H1 (cell line): ENCODE measurements around the gene HSPA12A. TPM values are rescaled to one million over a fixed set of nuclear protein-coding genes. Genes with fewer than 3 reads are reported as not detected.
A peak's percentile ranks its signal among the peaks of the same experiment; 100 is the strongest.

Experiments
- CTCF ChIA-PET: fragments of 300-600 bp; sonication (Branson Sonifier 250); formaldehyde crosslinking; loops from one replicate; lab custom pipeline; 2021; ENCODE audit not compliant: partially characterized antibody; lab: Charles Lee
- POLR2A ChIA-PET: fragments of 300-600 bp; sonication (Branson Sonifier 250); formaldehyde crosslinking; loops from one replicate; lab custom pipeline; 2021; ENCODE audit warnings: inconsistent platforms; ENCODE audit not compliant: partially characterized antibody; lab: Charles Lee
- DNase-seq, 2 experiments: peaks; one replicate each; pipeline versions ENCODE4 v3.0.0 to v3.0.0-alpha.2; 2010 to 2022; ENCODE audit warnings: low spot score in 2 of 2, low read depth in 1 of 2, mixed read lengths in 1 of 2
- FAIRE-seq: peaks from 2 replicates; lab custom pipeline; 2011; peaks lifted over from hg19 to GRCh38; lab: Jason Lieb, UNC
- H2AFZ ChIP-seq: 2 replicates; pipeline ENCODE4 v1.8.1; 2012; ENCODE audit warnings: low read length, inconsistent platforms
- H2AK5ac ChIP-seq: 2 replicates; pipeline ENCODE4 v1.6.1; 2013; ENCODE audit warnings: low read depth, low read length
- H2BK120ac ChIP-seq: replicated peaks from 2 replicates; pipeline ENCODE3; 2013; ENCODE audit warnings: low read depth, low read length, inconsistent platforms
- H2BK12ac ChIP-seq: 2 replicates; pipeline ENCODE4 v1.6.1; 2013; ENCODE audit warnings: low read depth, low read length
- H2BK15ac ChIP-seq: 2 replicates; pipeline ENCODE4 v1.6.1; 2013; ENCODE audit warnings: low read length
- H2BK20ac ChIP-seq: 2 replicates; pipeline ENCODE4 v1.6.1; 2013; ENCODE audit warnings: low read length
- H2BK5ac ChIP-seq: 2 replicates; pipeline ENCODE4 v1.6.1; 2013; ENCODE audit warnings: low read depth, low read length
- H3K14ac ChIP-seq: 2 replicates; pipeline ENCODE4 v1.6.1; 2013; ENCODE audit warnings: inconsistent platforms; ENCODE audit not compliant: insufficient read length
- H3K18ac ChIP-seq: 2 replicates; pipeline ENCODE4 v1.6.1; 2013; ENCODE audit warnings: low read length; ENCODE audit errors: extremely low read depth
- H3K23ac ChIP-seq: 2 replicates; pipeline ENCODE4 v1.6.1; 2013; ENCODE audit warnings: inconsistent platforms; ENCODE audit not compliant: insufficient read length
- H3K23me2 ChIP-seq: 2 replicates; pipeline ENCODE4 v1.6.1; 2013; ENCODE audit warnings: low read depth, low read length
- H3K27ac ChIP-seq: 2 replicates; pipeline ENCODE4 v1.6.1; 2011; ENCODE audit warnings: low read depth, low read length, inconsistent platforms
- H3K27me3 ChIP-seq, 4 experiments: replicated peaks in 1 of 4; 1 replicate in 1 of 4; 2 replicates in 3 of 4; pipeline versions ENCODE4 v1.6.1 to v1.8.1; 2011 to 2013; ENCODE audit warnings: low read length in 3 of 4, mild to moderate bottlenecking in 3 of 4, inconsistent platforms in 2 of 4, mixed read lengths in 2 of 4, moderate library complexity in 1 of 4; ENCODE audit not compliant: control insufficient read depth in 3 of 4, insufficient read depth in 3 of 4; ENCODE audit errors: extremely low read depth in 1 of 4
- H3K36me3 ChIP-seq, 4 experiments: 2 replicates each; pipeline versions ENCODE4 v1.6.1 to v1.8.1; 2011 to 2013; ENCODE audit warnings: mild to moderate bottlenecking in 4 of 4, low read length in 3 of 4, moderate library complexity in 2 of 4, control low read depth in 1 of 4, inconsistent platforms in 1 of 4; ENCODE audit not compliant: insufficient read depth in 4 of 4, control insufficient read depth in 2 of 4
- H3K4ac ChIP-seq: replicated peaks from 2 replicates; pipeline ENCODE3; 2013; ENCODE audit warnings: low read length, low read depth, mixed read lengths, inconsistent platforms; ENCODE audit not compliant: insufficient read length
- H3K4me1 ChIP-seq, 4 experiments: replicated peaks in 1 of 4; 1 replicate in 1 of 4; 2 replicates in 3 of 4; pipeline versions ENCODE4 v1.6.1 to v1.8.1; 2011 to 2013; ENCODE audit warnings: low read length in 3 of 4, inconsistent platforms in 2 of 4, mixed read lengths in 1 of 4; ENCODE audit not compliant: insufficient read depth in 4 of 4, control insufficient read depth in 3 of 4
- H3K4me2 ChIP-seq, 2 experiments: 2 replicates each; pipeline versions ENCODE4 v1.6.1 to v1.8.1; 2011 to 2013; ENCODE audit warnings: low read depth in 2 of 2, low read length in 2 of 2, control low read depth in 1 of 2, inconsistent platforms in 1 of 2, mild to moderate bottlenecking in 1 of 2; ENCODE audit not compliant: insufficient read depth in 1 of 2
- H3K4me3 ChIP-seq, 4 experiments: fragments of 200-600, 300-600 bp in 1 of 4; sonication (generic), shearing (Covaris generic), sonication (Bioruptor Twin) in 1 of 4; 2 replicates each; pipeline versions ENCODE4 v1.5.1 to v1.8.1; 2011 to 2016; ENCODE audit warnings: low read length in 4 of 4, low read depth in 3 of 4, control low read depth in 2 of 4, inconsistent platforms in 2 of 4, mild to moderate bottlenecking in 2 of 4, mixed read lengths in 1 of 4, moderate library complexity in 1 of 4; ENCODE audit not compliant: insufficient read depth in 2 of 4; ENCODE audit errors: extremely low read depth in 1 of 4
- H3K56ac ChIP-seq: replicated peaks from 2 replicates; pipeline ENCODE3; 2013; ENCODE audit warnings: low read depth, mild to moderate bottlenecking, mixed read lengths, low read length, inconsistent platforms; ENCODE audit not compliant: insufficient read length
- H3K79me1 ChIP-seq: 2 replicates; pipeline ENCODE4 v1.6.1; 2013; ENCODE audit warnings: low read depth, low read length, control low read depth
- H3K79me2 ChIP-seq, 2 experiments: 2 replicates each; pipeline versions ENCODE4 v1.6.1 to v1.8.1; 2012 to 2013; ENCODE audit warnings: low read length in 2 of 2, mild to moderate bottlenecking in 2 of 2, inconsistent platforms in 1 of 2; ENCODE audit not compliant: insufficient read depth in 2 of 2, control insufficient read depth in 1 of 2
- H3K9ac ChIP-seq, 4 experiments: replicated peaks in 1 of 4; 1 replicate in 1 of 4; 2 replicates in 3 of 4; pipeline versions ENCODE4 v1.6.1 to v1.8.1; 2011 to 2013; ENCODE audit warnings: low read depth in 3 of 4, low read length in 3 of 4, control low read depth in 2 of 4, mild to moderate bottlenecking in 2 of 4, moderate library complexity in 2 of 4, inconsistent platforms in 1 of 4; ENCODE audit errors: extremely low read depth in 1 of 4
- H3K9me3 ChIP-seq, 2 experiments: 2 replicates each; pipeline versions ENCODE4 v1.6.1 to v1.8.1; 2012 to 2013; ENCODE audit warnings: mild to moderate bottlenecking in 2 of 2, moderate library complexity in 2 of 2, control low read depth in 1 of 2, inconsistent platforms in 1 of 2, low read depth in 1 of 2, low read length in 1 of 2, mixed read lengths in 1 of 2; ENCODE audit not compliant: insufficient read depth in 2 of 2
- H4K20me1 ChIP-seq, 2 experiments: replicated peaks in 1 of 2; 2 replicates each; pipeline versions ENCODE3 to v1.8.1; 2011 to 2013; ENCODE audit warnings: inconsistent platforms in 2 of 2, low read length in 2 of 2, mild to moderate bottlenecking in 1 of 2; ENCODE audit not compliant: insufficient read depth in 2 of 2, control insufficient read depth in 1 of 2
- H4K5ac ChIP-seq: 2 replicates; pipeline ENCODE4 v1.6.1; 2013; ENCODE audit warnings: low read length, low read depth, mixed read lengths, inconsistent platforms; ENCODE audit not compliant: insufficient read length
- H4K8ac ChIP-seq: 2 replicates; pipeline ENCODE4 v1.8.0; 2013; ENCODE audit warnings: mild to moderate bottlenecking, moderate library complexity, low read length, inconsistent platforms; ENCODE audit not compliant: insufficient read depth; ENCODE audit errors: extremely low read depth
- H4K91ac ChIP-seq: replicated peaks from 2 replicates; pipeline ENCODE3; 2013; ENCODE audit warnings: low read length, mixed read lengths, inconsistent platforms; ENCODE audit not compliant: insufficient read length
- CTCF ChIP-seq, 3 experiments: IDR thresholded peaks; 1 replicate in 2 of 3; 2 replicates in 1 of 3; pipeline versions ENCODE4 v1.5.1 to v1.6.1; 2011; ENCODE audit warnings: low read length in 3 of 3, mild to moderate bottlenecking in 3 of 3, inconsistent platforms in 2 of 3, low read depth in 1 of 3, moderate library complexity in 1 of 3; ENCODE audit not compliant: insufficient read depth in 1 of 3; ENCODE audit errors: control extremely low read depth in 1 of 3
- RAD21 ChIP-seq, 2 experiments: IDR thresholded peaks in 1 of 2; conservative IDR thresholded peaks in 1 of 2; 2 replicates each; pipeline ENCODE4 v1.6.1; 2011; ENCODE audit warnings: low read depth in 2 of 2, low read length in 2 of 2, improper control_type of control experiment in 1 of 2, inconsistent platforms in 1 of 2, mild to moderate bottlenecking in 1 of 2, moderate library complexity in 1 of 2
- USF2 ChIP-seq: IDR thresholded peaks from 2 replicates; pipeline ENCODE4 v1.6.1; 2011; ENCODE audit warnings: low read length, improper control_type of control experiment
- WGBS, 2 experiments: shearing (Covaris generic) in 1 of 2; methylation state at CpG; one replicate each; pipeline versions ENCODE4 v1.1.6 to v1.1.7; 2013 to 2015; ENCODE audit warnings: low lambda C conversion rate in 2 of 2, mixed read lengths in 2 of 2, inconsistent platforms in 1 of 2, low coverage in 1 of 2, missing lambda C conversion rate in 1 of 2; ENCODE audit not compliant: insufficient replicate concordance in 2 of 2, insufficient coverage in 1 of 2, insufficient read length in 1 of 2; ENCODE audit errors: extremely low coverage in 1 of 2, missing lambda C conversion rate in 1 of 2; 5-methylcytosine and 5-hydroxymethylcytosine counted together
- polyA plus RNA-seq, 7 experiments: library from polyadenylated mRNA; depleted of rRNA in 3 of 7; stranded (reverse) in 5 of 7; unstranded in 2 of 7; fragments of >200 nt in 5 of 7; fragments of 200-250 nt in 2 of 7; gene quantifications; 1 replicate in 5 of 7; 2 replicates in 1 of 7; 4 replicates in 1 of 7; pipeline versions ENCODE4 v1.2.1 to v1.2.3, GENCODE V29; 2011 to 2013; ENCODE audit warnings: missing spikeins in 2 of 7, mixed read lengths in 2 of 7
- total RNA-seq: library from RNA; stranded (reverse); fragmentation: NEBNext Ultra II Directional; extraction: Animal tissue kit (Norgen Biotek cat#: 25700); gene quantifications from 2 replicates; pipeline ENCODE4 v1.2.1, GENCODE V29; 2021

Gene HSPA12A
- total and polyA plus RNA-seq, 2 of the 8 experiments (the other 6 are each of a cell fraction or from before 2014, with no cell fraction given), result 3.1 to 6.9 TPM

- H3K4me1 ChIP-seq, result peaks cover 0 to 7% (median 0%) of the 10 kb centered on the region in 4 experiments; a peak in 2 of 7 replicates
- no peak overlapping the region for H3K4ac ChIP-seq
- H3K23ac ChIP-seq, result no peak overlapping the region
- H3K79me1 ChIP-seq, result no peaks in the 10 kb centered on the region
- no peaks in the 10 kb centered on the region for H3K23me2 ChIP-seq
- H4K8ac ChIP-seq, result no peak overlapping the region
- H3K18ac ChIP-seq, result no peak overlapping the region
- no peak overlapping the region for H3K27ac ChIP-seq
- TF ChIP-seq RAD21 (IDR thresholded peaks at IDR 0.05 in 1 of 2, conservative IDR thresholded peaks at IDR 0.05 in 1 of 2; ENCODE audit: low read depth in 2 of 2, low read length in 2 of 2) (peak; percentile 66 to 69), CTCF (IDR thresholded peaks at IDR 0.05; ENCODE audit: control extremely low read depth in 1 of 3, insufficient read depth in 1 of 3, low read depth in 1 of 3, low read length in 3 of 3) (peak; percentile 71 to 78 (median 74)), USF2 (no peak)
- H2BK12ac ChIP-seq, result no peak overlapping the region
- H4K5ac ChIP-seq, result no peak overlapping the region
- no peaks in the 10 kb centered on the region for H3K36me3 ChIP-seq
- H4K91ac ChIP-seq, result no peak overlapping the region
- DNase-seq (peak in 1 of 2 experiments; percentile 78), FAIRE-seq (peak; percentile 48)
- no peak overlapping the region for H3K4me2 ChIP-seq
- no peaks in the 10 kb centered on the region for H4K20me1 ChIP-seq
- no peak overlapping the region for H3K14ac ChIP-seq
- peaks cover 3 to 4% of the 10 kb centered on the region in 2 experiments; a peak in 3 of 4 replicates for H3K9me3 ChIP-seq
- no peak overlapping the region for H3K4me3 ChIP-seq
- no peak overlapping the region for H2BK5ac ChIP-seq
- no peak overlapping the region for H2AFZ ChIP-seq
- ChIA-PET CTCF (interaction anchor here (0.6 to 3.4 kb wide), 27 partner anchors 9 to 409 kb away, joined by 3 to 30 read pairs (median 4); partner anchors contain the start of gene HSPA12A), POLR2A (no interaction called here)
- no peak overlapping the region for H2BK15ac ChIP-seq
- no peak overlapping the region for H3K9ac ChIP-seq
- H3K56ac ChIP-seq, result no peak overlapping the region
- no peak overlapping the region for H2AK5ac ChIP-seq
- WGBS, 2 experiments, result 76% methylated on average over 10 of the region's 10 CpGs; no CpG with 5 or more reads in 1 of the 2 experiments
- 0 out of 2 replicates have a peak overlapping the region, but pooled peaks have one; percentile 9 for H2BK20ac ChIP-seq
- H3K27me3 ChIP-seq, result no peaks in the 10 kb centered on the region; a peak in 1 of 7 replicates
- no peak overlapping the region for H2BK120ac ChIP-seq
- H3K79me2 ChIP-seq, result no peaks in the 10 kb centered on the region
Observed at GRCh38 chr10:116765648-116766081, 23.3 kb upstream of the HSPA12A start.
